Fibroblast of lung (primary cell): ENCODE measurements around the gene DDX31. TPM values are rescaled to one million over a fixed set of nuclear protein-coding genes. Genes with fewer than 3 reads are reported as not detected.

Experiments used
- DNase-seq, 2 donors: peaks; one replicate each; pipeline versions ENCODE4 v3.0.0 to v3.0.0-alpha.2; 2010; ENCODE audit warnings: low read depth in 2 of 2
- H2AFZ ChIP-seq: 2 replicates; pipeline ENCODE4 v1.5.1; 2012; ENCODE audit warnings: low read length, control low read depth, inconsistent platforms
- H3K27ac ChIP-seq: 2 replicates; pipeline ENCODE4 v1.5.1; 2011; ENCODE audit warnings: low read length, control low read depth; ENCODE audit not compliant: insufficient read depth
- H3K27me3 ChIP-seq: 2 replicates; pipeline ENCODE4 v1.5.1; 2011; ENCODE audit warnings: mild to moderate bottlenecking, low read length; ENCODE audit not compliant: control insufficient read depth, insufficient read depth
- H3K36me3 ChIP-seq: 2 replicates; pipeline ENCODE4 v1.5.1; 2011; ENCODE audit warnings: low read length; ENCODE audit not compliant: control insufficient read depth, insufficient read depth
- H3K4me1 ChIP-seq: 2 replicates; pipeline ENCODE4 v1.5.1; 2011; ENCODE audit warnings: low read length; ENCODE audit not compliant: control insufficient read depth, insufficient read depth; ENCODE audit errors: extremely low read depth
- H3K4me2 ChIP-seq: 2 replicates; pipeline ENCODE4 v1.5.1; 2011; ENCODE audit warnings: low read length, control low read depth; ENCODE audit not compliant: insufficient read depth; ENCODE audit errors: extremely low read depth
- H3K4me3 ChIP-seq, 4 experiments: fragments of 200-600 bp in 1 of 4; sonication (generic) in 1 of 4; replicated peaks in 1 of 4; 2 replicates each; pipeline ENCODE4 v1.5.1; 2011 to 2016; ENCODE audit warnings: low read length in 4 of 4, low read depth in 3 of 4, mild to moderate bottlenecking in 3 of 4, control low read depth in 2 of 4, inconsistent platforms in 1 of 4, mixed read lengths in 1 of 4; ENCODE audit not compliant: insufficient read depth in 1 of 4; ENCODE audit errors: control extremely low read depth in 1 of 4
- H3K79me2 ChIP-seq: 2 replicates; pipeline ENCODE4 v1.5.1; 2012; ENCODE audit warnings: mild to moderate bottlenecking, low read length, inconsistent platforms; ENCODE audit not compliant: control insufficient read depth, insufficient read depth
- H3K9ac ChIP-seq: 2 replicates; pipeline ENCODE4 v1.5.1; 2011; ENCODE audit warnings: mild to moderate bottlenecking, low read length, control low read depth; ENCODE audit not compliant: insufficient read depth
- H3K9me3 ChIP-seq: 2 replicates; pipeline ENCODE4 v1.5.1; 2012; ENCODE audit warnings: low read depth, low read length; ENCODE audit not compliant: control insufficient read depth, insufficient read depth
- H4K20me1 ChIP-seq: 2 replicates; pipeline ENCODE4 v1.5.1; 2011; ENCODE audit warnings: low read length; ENCODE audit not compliant: control insufficient read depth, insufficient read depth; ENCODE audit errors: extremely low read depth
- CTCF ChIP-seq, 2 donors: IDR thresholded peaks in 1 of 2; conservative IDR thresholded peaks in 1 of 2; 1 replicate in 1 of 2; 2 replicates in 1 of 2; pipeline ENCODE4 v1.5.1; 2011 to 2012; ENCODE audit warnings: low read length in 2 of 2, control low read depth in 1 of 2, inconsistent platforms in 1 of 2, low read depth in 1 of 2, mild to moderate bottlenecking in 1 of 2
- EZH2 ChIP-seq: IDR thresholded peaks from 2 replicates; pipeline ENCODE4 v1.5.1; 2012; ENCODE audit warnings: low read length, control low read depth, mild to moderate bottlenecking; ENCODE audit errors: missing control alignments
- polyA plus RNA-seq, 2 donors: library from polyadenylated mRNA; depleted of rRNA in 1 of 2; stranded (reverse) in 1 of 2; unstranded in 1 of 2; fragments of >200 nt; gene quantifications; 2 replicates each; pipeline ENCODE4 v1.2.1, GENCODE V29; 2011 to 2012; ENCODE audit warnings: missing spikeins in 1 of 2
- total RNA-seq: library from RNA; depleted of rRNA; stranded (reverse); fragments of >200 nt; gene quantifications from 2 replicates; pipeline ENCODE4 v1.2.1, GENCODE V29; 2014

Gene DDX31
- total and polyA plus RNA-seq, 2 donors (not counting 1 experiment from before 2014, with no cell fraction given): 10.1 to 10.8 TPM

- peaks cover 12% of the 10 kb centered on the region for H3K36me3 ChIP-seq
- no peak overlapping the region for H3K9ac ChIP-seq
- no peak overlapping the region for H2AFZ ChIP-seq
- no peaks in the 10 kb centered on the region for H3K27me3 ChIP-seq
- H3K27ac ChIP-seq: no peak overlapping the region
- no peaks in the 10 kb centered on the region for H3K79me2 ChIP-seq
- no peak overlapping the region for H3K4me3 ChIP-seq
- H3K4me2 ChIP-seq: no peak overlapping the region
- H4K20me1 ChIP-seq: no peaks in the 10 kb centered on the region
- H3K4me1 ChIP-seq: peaks cover 12% of the 10 kb centered on the region
- no peaks in the 10 kb centered on the region for H3K9me3 ChIP-seq
- DNase-seq: no peak
- no peak for TF ChIP-seq CTCF (conservative IDR thresholded peaks at IDR 0.05 in 1 of 2, IDR thresholded peaks at IDR 0.05 in 1 of 2; ENCODE audit: low read depth in 1 of 2, low read length in 2 of 2)
- no peak for TF ChIP-seq EZH2
These were observed 24.1 kb downstream of the DDX31 start for GRCh38 chr9:132645711-132646110.

GRCh38 chr9:132645306-132645705 lies 24.5 kb downstream of the DDX31 start:
- TF ChIP-seq CTCF (conservative IDR thresholded peaks at IDR 0.05 in 1 of 2, IDR thresholded peaks at IDR 0.05 in 1 of 2; ENCODE audit: low read depth in 1 of 2, low read length in 2 of 2) (no peak), EZH2 (no peak)
- Histone ChIP-seq H3K27ac (no peak overlapping the region), H3K27me3 (no peaks in the 10 kb centered on the region), H3K36me3 (peaks cover 12% of the 10 kb centered on the region), H3K9ac (no peak overlapping the region), H3K4me3 (no peak overlapping the region), H3K4me2 (no peak overlapping the region), H3K79me2 (no peaks in the 10 kb centered on the region), H3K4me1 (peaks cover 12% of the 10 kb centered on the region), H4K20me1 (no peaks in the 10 kb centered on the region), H2AFZ (no peak overlapping the region), H3K9me3 (no peaks in the 10 kb centered on the region)
- DNase-seq: no peak

GRCh38 chr9:132644251-132644650 lies 25.5 kb downstream of the DDX31 start:
- Histone ChIP-seq H3K36me3 (peaks cover 12% of the 10 kb centered on the region), H3K4me3 (no peak overlapping the region), H3K4me2 (no peak overlapping the region), H3K27ac (no peak overlapping the region), H3K4me1 (peaks cover 12% of the 10 kb centered on the region), H3K79me2 (no peaks in the 10 kb centered on the region), H3K9ac (no peak overlapping the region), H3K9me3 (no peaks in the 10 kb centered on the region), H3K27me3 (no peaks in the 10 kb centered on the region), H4K20me1 (no peaks in the 10 kb centered on the region), H2AFZ (no peak overlapping the region)
- TF ChIP-seq CTCF (conservative IDR thresholded peaks at IDR 0.05 in 1 of 2, IDR thresholded peaks at IDR 0.05 in 1 of 2; ENCODE audit: low read depth in 1 of 2, low read length in 2 of 2): no peak
- no peak for TF ChIP-seq EZH2
- no peak for DNase-seq
